Measurements from ENCODE around the gene SLC1A4.

SLC1A4 gene

GRCh38 chr2:65037178-65037577 lies 48.0 kb downstream of the SLC1A4 start:
- Histone ChIP-seq H3K36me3 (ENCODE audit: control insufficient read depth, insufficient read depth, low read length) (no peaks in the 10 kb centered on the region), H2BK15ac (replicated peaks; ENCODE audit: low read depth) (no peak overlapping the region), H3K4me1 (ENCODE audit: control insufficient read depth, low read depth, low read length) (no peaks in the 10 kb centered on the region), H2BK120ac (ENCODE audit: low read depth, low read length) (no peak overlapping the region), H4K8ac (ENCODE audit: low read depth, low read length) (no peak overlapping the region), H2AK5ac (ENCODE audit: low read length) (no peak overlapping the region), H4K5ac (ENCODE audit: low read length) (no peak overlapping the region), H3K23ac (ENCODE audit: low read length) (no peak overlapping the region), H3K27ac (ENCODE audit: low read depth, low read length) (no peak overlapping the region), H3K79me2 (ENCODE audit: control insufficient read depth, insufficient read depth, low read length) (no peaks in the 10 kb centered on the region), H3K9ac (ENCODE audit: low read length) (no peak overlapping the region), H3K4me3 (ENCODE audit: low read length) (no peak overlapping the region), H3K79me1 (ENCODE audit: low read length) (no peaks in the 10 kb centered on the region), H3K18ac (ENCODE audit: low read length) (no peak overlapping the region), H2BK5ac (ENCODE audit: low read length) (no peak overlapping the region), H3K27me3 (ENCODE audit: insufficient read depth, low read length, poor library complexity) (no peaks in the 10 kb centered on the region), H3K4me2 (ENCODE audit: low read length) (no peak overlapping the region), H3K4ac (ENCODE audit: low read depth, low read length) (no peak overlapping the region), H3K56ac (ENCODE audit: low read length) (no peak overlapping the region)
- no CpG with 5 or more reads among the region's 3 CpGs for WGBS (ENCODE audit: extremely low coverage, insufficient coverage, low lambda C conversion rate)
- no peak for DNase-seq

- Histone ChIP-seq H3K4ac (ENCODE audit: low read depth, low read length) (no peak overlapping the region), H3K9ac (ENCODE audit: low read length) (no peak overlapping the region), H3K23ac (ENCODE audit: low read length) (no peak overlapping the region), H2BK15ac (replicated peaks; ENCODE audit: low read depth) (no peak overlapping the region), H2BK120ac (ENCODE audit: low read depth, low read length) (no peak overlapping the region), H3K36me3 (ENCODE audit: control insufficient read depth, insufficient read depth, low read length) (no peaks in the 10 kb centered on the region), H3K79me1 (ENCODE audit: low read length) (no peaks in the 10 kb centered on the region), H4K8ac (ENCODE audit: low read depth, low read length) (no peak overlapping the region), H3K18ac (ENCODE audit: low read length) (no peak overlapping the region), H3K4me2 (ENCODE audit: low read length) (no peak overlapping the region), H3K4me1 (ENCODE audit: control insufficient read depth, low read depth, low read length) (no peaks in the 10 kb centered on the region), H3K4me3 (ENCODE audit: low read length) (no peak overlapping the region), H3K79me2 (ENCODE audit: control insufficient read depth, insufficient read depth, low read length) (no peaks in the 10 kb centered on the region), H3K27me3 (ENCODE audit: insufficient read depth, low read length, poor library complexity) (no peaks in the 10 kb centered on the region), H3K56ac (ENCODE audit: low read length) (no peak overlapping the region), H2AK5ac (ENCODE audit: low read length) (no peak overlapping the region), H2BK5ac (ENCODE audit: low read length) (no peak overlapping the region), H4K5ac (ENCODE audit: low read length) (no peak overlapping the region), H3K27ac (ENCODE audit: low read depth, low read length) (no peak overlapping the region)
- DNase-seq: no peak
- WGBS (ENCODE audit: extremely low coverage, insufficient coverage, low lambda C conversion rate): no CpG with 5 or more reads among the region's 3 CpGs
Observed at GRCh38 chr2:65039640-65040039, 50.4 kb downstream of the SLC1A4 start.

GRCh38 chr2:65040400-65041261 lies 51.4 kb downstream of the SLC1A4 start:
- Histone ChIP-seq H2BK15ac (replicated peaks; ENCODE audit: low read depth) (no peak overlapping the region), H3K4me1 (ENCODE audit: control insufficient read depth, low read depth, low read length) (no peaks in the 10 kb centered on the region), H3K36me3 (ENCODE audit: control insufficient read depth, insufficient read depth, low read length) (no peaks in the 10 kb centered on the region), H3K79me2 (ENCODE audit: control insufficient read depth, insufficient read depth, low read length) (no peaks in the 10 kb centered on the region), H3K9ac (ENCODE audit: low read length) (no peak overlapping the region), H3K4me2 (ENCODE audit: low read length) (no peak overlapping the region), H3K27me3 (ENCODE audit: insufficient read depth, low read length, poor library complexity) (no peaks in the 10 kb centered on the region), H3K4me3 (ENCODE audit: low read length) (no peak overlapping the region), H4K8ac (ENCODE audit: low read depth, low read length) (no peak overlapping the region), H2BK5ac (ENCODE audit: low read length) (no peak overlapping the region), H3K4ac (ENCODE audit: low read depth, low read length) (no peak overlapping the region), H3K27ac (ENCODE audit: low read depth, low read length) (no peak overlapping the region), H2BK120ac (ENCODE audit: low read depth, low read length) (no peak overlapping the region), H3K56ac (ENCODE audit: low read length) (no peak overlapping the region), H4K5ac (ENCODE audit: low read length) (no peak overlapping the region), H3K23ac (ENCODE audit: low read length) (no peak overlapping the region), H3K18ac (ENCODE audit: low read length) (no peak overlapping the region), H3K79me1 (ENCODE audit: low read length) (no peaks in the 10 kb centered on the region), H2AK5ac (ENCODE audit: low read length) (no peak overlapping the region)
- no CpG with 5 or more reads among the region's 13 CpGs for WGBS (ENCODE audit: extremely low coverage, insufficient coverage, low lambda C conversion rate)
- peak; percentile 77 for DNase-seq

GRCh38 chr2:65043001-65043400 lies 53.8 kb downstream of the SLC1A4 start:
- Histone ChIP-seq H3K27me3 (ENCODE audit: insufficient read depth, low read length, poor library complexity) (no peaks in the 10 kb centered on the region), H2BK5ac (ENCODE audit: low read length) (no peak overlapping the region), H3K4ac (ENCODE audit: low read depth, low read length) (no peak overlapping the region), H3K23ac (ENCODE audit: low read length) (no peak overlapping the region), H3K79me1 (ENCODE audit: low read length) (no peaks in the 10 kb centered on the region), H2AK5ac (ENCODE audit: low read length) (no peak overlapping the region), H3K36me3 (ENCODE audit: control insufficient read depth, insufficient read depth, low read length) (no peaks in the 10 kb centered on the region), H3K4me3 (ENCODE audit: low read length) (no peak overlapping the region), H3K4me2 (ENCODE audit: low read length) (no peak overlapping the region), H2BK15ac (replicated peaks; ENCODE audit: low read depth) (no peak overlapping the region), H3K27ac (ENCODE audit: low read depth, low read length) (no peak overlapping the region), H3K79me2 (ENCODE audit: control insufficient read depth, insufficient read depth, low read length) (no peaks in the 10 kb centered on the region), H4K8ac (ENCODE audit: low read depth, low read length) (no peak overlapping the region), H3K9ac (ENCODE audit: low read length) (no peak overlapping the region), H3K4me1 (ENCODE audit: control insufficient read depth, low read depth, low read length) (no peaks in the 10 kb centered on the region), H3K56ac (ENCODE audit: low read length) (no peak overlapping the region), H3K18ac (ENCODE audit: low read length) (no peak overlapping the region), H2BK120ac (ENCODE audit: low read depth, low read length) (no peak overlapping the region), H4K5ac (ENCODE audit: low read length) (no peak overlapping the region)
- no CpG with 5 or more reads among the region's 2 CpGs for WGBS (ENCODE audit: extremely low coverage, insufficient coverage, low lambda C conversion rate)
- no peak for DNase-seq

- Histone ChIP-seq H3K4me1 (ENCODE audit: control insufficient read depth, low read depth, low read length) (no peaks in the 10 kb centered on the region), H3K18ac (ENCODE audit: low read length) (no peak overlapping the region), H3K4me2 (ENCODE audit: low read length) (no peak overlapping the region), H2BK15ac (replicated peaks; ENCODE audit: low read depth) (no peak overlapping the region), H3K4me3 (ENCODE audit: low read length) (no peak overlapping the region), H4K8ac (ENCODE audit: low read depth, low read length) (no peak overlapping the region), H2AK5ac (ENCODE audit: low read length) (no peak overlapping the region), H3K79me1 (ENCODE audit: low read length) (no peaks in the 10 kb centered on the region), H3K79me2 (ENCODE audit: control insufficient read depth, insufficient read depth, low read length) (no peaks in the 10 kb centered on the region), H3K27ac (ENCODE audit: low read depth, low read length) (no peak overlapping the region), H3K27me3 (ENCODE audit: insufficient read depth, low read length, poor library complexity) (no peaks in the 10 kb centered on the region), H2BK5ac (ENCODE audit: low read length) (no peak overlapping the region), H3K23ac (ENCODE audit: low read length) (no peak overlapping the region), H2BK120ac (ENCODE audit: low read depth, low read length) (no peak overlapping the region), H3K36me3 (ENCODE audit: control insufficient read depth, insufficient read depth, low read length) (no peaks in the 10 kb centered on the region), H3K56ac (ENCODE audit: low read length) (no peak overlapping the region), H3K4ac (ENCODE audit: low read depth, low read length) (no peak overlapping the region), H4K5ac (ENCODE audit: low read length) (no peak overlapping the region), H3K9ac (ENCODE audit: low read length) (no peak overlapping the region)
- no CpG with 5 or more reads among the region's 7 CpGs for WGBS (ENCODE audit: extremely low coverage, insufficient coverage, low lambda C conversion rate)
- DNase-seq: peak; percentile 44
Observed at GRCh38 chr2:65044097-65044735, 55.0 kb downstream of the SLC1A4 start.

All from mesendoderm (in vitro differentiated cells).